HCEC 1CT (cell line): Measurements from ENCODE around the gene PVR.
"Not testable (repeated sequence)": the region's sequence is repeated elsewhere in the genome, so short reads cannot be mapped to it uniquely, and the experiment has no call there.

Experiments
- DNase-seq: peaks from one replicate; pipeline ENCODE4 v3.0.0-alpha.2; 2017

The PVR gene

GRCh38 chr19:44677019-44677811 is 33.5 kb downstream of the PVR start:
- DNase-seq, result peak; percentile 38

DNA sequence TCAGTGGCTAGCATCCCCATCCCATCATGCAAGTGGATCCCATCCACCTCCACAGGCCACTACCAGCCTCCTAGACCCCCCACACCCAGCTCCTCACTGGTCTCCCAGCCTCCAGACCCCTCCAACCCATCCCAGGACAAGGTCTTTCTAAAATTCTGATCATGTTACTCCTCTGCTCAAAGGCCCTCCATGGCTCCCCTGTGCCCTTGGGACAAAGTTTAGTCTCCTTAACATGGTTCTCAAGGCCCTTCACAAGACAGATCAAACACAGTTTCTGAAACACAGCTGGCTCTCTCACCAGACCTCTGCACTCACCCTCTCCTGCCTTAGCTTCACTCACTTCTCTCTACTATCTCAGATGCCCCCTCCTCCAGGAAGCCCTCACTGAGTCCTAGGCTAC is 36.8 kb downstream of the PVR start:
- no peak for DNase-seq

DNA sequence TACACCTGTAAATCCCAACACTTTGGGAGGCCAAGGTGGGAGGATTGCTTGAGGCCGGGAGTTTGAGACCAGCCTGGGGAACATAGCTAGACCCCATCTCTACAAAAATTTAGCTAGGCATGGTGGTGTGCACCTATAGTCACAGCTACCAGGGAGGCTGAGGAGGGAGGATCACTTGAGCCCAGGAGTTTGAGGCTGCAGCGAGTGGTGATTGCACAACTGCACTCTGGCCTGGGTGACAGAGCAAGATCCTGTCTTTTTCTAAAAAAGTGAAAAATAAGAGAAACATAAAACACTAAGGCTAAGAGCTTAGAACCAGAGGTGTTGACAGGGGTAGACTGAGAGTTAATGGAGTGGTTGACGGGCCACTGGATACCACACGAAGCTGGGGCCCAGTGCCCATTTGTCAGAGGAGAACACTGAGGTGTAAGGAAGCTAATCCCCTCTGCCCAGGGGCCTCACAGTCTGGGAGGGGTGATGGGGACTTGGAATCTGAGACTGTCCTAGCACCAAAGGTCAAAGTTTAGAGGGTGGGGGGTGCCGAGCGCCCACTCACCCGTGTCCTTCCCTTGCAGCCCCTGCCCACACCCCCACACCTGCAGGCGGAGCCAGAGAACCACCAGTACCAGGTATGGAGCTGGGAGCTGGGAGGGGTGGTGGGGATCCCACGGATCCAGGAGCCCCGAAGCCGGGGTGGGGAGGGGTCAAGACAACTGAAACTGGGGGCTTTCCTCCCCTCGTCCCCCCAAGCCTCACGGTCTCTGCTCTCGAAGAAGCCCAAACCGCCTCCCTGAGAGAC is 38.5 kb downstream of the PVR start:
- DNase-seq, result no peak

GRCh38 chr19:44682807-44683206 is 39.1 kb downstream of the PVR start:
- DNase-seq, result no peak

DNA sequence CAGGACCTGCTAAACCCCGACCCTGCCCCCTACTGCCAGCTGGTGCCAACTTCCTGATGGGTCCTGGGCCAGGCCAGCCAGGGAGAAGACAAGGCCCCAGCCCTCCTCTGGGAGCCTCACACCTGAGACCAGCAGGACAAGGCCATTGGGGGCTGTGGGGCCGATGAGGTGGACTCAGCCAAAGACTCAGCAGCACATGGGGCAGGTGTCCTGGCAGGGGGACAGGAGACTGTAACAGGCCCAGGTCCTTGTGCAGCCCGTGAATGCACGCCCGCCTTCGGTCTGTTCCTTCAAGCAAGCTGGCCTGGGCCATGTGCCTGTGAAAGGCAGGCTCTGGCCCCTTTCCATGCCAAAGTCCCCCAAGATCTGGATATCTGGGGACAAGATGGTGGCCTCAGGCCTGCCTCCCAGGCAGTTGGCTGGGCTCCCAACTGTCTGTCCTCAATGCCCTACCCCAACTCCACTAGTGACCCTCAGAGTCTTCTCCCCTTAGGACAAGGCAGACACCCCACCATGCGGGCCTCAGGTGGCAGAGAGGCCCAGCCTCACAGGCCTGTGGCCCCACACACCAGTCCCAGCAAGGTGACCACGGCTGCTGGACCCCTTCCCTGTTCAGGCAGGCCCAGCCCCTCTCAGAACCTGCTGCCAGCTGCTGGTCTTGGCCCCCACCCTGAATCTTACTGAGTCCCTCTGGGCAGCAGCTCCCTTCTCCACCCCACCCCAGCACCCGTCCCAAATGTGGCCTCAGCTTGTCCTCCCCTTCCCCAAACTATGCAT is 39.9 kb downstream of the PVR start:
- DNase-seq, result no peak

DNA sequence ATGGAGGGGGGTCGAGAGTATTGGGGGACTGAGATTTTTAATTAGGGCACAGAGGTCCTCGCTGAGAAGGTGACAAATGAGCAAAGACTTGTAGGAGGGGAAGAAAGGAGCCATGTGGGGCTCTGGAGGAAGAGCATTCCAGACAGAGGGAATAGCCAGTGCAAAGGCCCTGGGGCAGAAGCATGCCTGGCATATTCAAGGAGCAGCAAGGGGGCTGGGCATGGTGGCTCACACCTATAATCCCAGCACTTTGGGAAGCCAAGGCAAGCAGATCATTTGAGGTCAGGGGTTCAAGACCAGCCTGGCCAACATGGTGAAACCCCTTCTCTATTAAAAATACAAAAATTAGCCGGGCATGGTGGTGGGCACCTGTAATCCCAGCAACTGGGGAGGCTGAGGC is 40.7 kb downstream of the PVR start:
- DNase-seq, result not testable (repeated sequence)

DNA sequence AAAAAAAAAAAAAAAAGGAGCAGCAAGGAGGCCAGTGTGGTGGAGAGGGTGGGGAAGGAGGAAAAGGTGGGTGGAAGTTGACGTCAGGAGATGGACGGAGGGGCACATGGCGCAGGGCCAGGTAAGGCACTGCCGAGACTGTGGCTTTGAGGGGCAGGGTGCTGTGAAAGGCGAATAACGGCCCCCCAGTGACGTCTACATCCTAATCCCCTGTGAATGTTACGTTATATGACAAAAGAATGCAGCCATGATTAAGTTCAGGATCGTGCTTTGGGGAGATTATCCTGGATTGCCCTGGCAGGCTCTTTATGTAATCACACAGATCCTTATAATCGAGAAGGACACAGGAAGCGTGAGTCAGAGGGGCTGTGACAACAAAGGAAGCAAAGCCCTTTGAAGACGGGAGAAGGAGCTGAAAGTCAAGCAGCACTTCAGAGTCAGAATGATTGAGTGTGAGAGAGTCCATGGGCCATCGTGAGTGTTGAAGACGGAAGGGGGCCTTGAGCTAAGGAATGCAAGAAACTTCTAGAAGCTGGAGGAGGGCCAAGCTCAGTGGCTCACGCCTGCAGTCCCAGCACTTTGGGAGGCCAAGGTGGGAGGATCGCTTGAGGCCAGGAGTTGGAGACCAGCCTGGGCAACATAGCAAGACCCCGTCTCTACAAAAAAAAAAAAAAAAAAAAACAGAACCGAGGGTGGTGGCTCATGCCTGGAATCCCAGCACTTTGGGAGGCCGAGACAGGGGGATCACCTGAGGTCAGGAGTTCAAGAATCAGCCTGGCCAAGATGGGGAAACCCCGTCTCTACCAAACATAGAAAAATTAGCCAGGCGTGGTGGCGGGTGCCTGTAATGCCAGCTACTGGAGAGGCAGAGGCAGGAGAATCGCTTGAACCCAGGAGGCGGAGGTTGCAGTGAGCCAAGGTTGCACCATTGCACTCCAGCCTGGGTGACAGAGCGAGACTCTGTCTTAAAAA is 41.5 kb downstream of the PVR start:
- peak; percentile 95 for DNase-seq

DNA sequence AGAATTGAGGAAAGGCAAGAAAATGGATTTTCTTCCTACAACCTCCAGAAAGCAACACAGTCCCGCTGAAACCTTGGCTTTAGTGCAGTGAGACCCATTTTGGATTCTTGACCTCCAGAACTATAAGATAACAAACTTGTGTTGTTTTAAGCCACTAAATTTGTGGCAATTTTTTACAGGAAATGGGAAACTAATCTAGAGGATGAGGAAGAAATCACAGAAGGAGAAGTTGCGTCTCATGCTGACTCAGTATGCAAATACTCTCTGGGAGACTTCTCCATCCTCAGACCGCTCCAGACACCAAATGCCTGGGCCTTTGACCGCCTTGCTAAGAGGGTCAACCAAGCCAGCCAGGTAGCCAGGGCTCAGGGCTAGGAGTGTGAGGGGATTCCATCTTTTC is 42.2 kb downstream of the PVR start:
- DNase-seq, result peak; percentile 48

DNA sequence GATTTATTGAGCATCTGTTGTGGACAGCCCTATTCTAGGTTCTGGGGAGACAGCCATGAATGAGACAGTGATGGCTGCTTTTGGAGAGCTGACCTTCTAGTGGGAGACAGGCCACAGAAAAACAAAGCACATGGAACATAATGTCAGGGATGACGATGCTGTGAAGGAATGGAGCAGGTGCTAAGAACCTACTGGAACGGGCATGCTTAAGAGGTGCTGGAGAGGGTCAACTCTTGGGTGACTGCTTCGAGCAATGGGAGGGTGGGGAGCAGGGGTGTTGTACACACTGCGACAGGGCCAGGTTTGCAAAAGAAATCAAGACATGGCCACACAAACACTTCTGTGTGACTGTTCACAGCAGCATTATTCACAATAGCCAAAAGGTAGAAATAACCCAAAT is 43.2 kb downstream of the PVR start:
- no peak for DNase-seq

DNA sequence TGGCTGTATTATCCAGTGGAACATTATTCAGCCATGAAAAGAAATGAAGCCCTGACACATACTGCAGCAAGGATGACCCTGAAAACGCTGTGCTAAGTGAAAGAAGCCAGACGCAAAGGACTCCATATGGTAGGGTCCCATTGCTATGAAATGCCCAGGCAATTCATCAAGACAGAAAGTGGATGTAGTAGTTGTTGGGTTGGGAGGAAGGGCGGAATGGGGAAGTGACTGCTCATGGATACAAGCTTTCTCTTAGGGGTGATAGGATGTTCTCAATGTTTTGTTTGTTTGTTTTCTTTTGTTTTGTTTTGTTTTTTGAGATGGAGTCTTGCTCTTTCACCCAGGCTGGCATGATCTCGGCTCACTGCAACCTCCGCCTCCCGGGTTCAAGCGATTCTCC is 44.2 kb downstream of the PVR start:
- DNase-seq, result no peak

DNA sequence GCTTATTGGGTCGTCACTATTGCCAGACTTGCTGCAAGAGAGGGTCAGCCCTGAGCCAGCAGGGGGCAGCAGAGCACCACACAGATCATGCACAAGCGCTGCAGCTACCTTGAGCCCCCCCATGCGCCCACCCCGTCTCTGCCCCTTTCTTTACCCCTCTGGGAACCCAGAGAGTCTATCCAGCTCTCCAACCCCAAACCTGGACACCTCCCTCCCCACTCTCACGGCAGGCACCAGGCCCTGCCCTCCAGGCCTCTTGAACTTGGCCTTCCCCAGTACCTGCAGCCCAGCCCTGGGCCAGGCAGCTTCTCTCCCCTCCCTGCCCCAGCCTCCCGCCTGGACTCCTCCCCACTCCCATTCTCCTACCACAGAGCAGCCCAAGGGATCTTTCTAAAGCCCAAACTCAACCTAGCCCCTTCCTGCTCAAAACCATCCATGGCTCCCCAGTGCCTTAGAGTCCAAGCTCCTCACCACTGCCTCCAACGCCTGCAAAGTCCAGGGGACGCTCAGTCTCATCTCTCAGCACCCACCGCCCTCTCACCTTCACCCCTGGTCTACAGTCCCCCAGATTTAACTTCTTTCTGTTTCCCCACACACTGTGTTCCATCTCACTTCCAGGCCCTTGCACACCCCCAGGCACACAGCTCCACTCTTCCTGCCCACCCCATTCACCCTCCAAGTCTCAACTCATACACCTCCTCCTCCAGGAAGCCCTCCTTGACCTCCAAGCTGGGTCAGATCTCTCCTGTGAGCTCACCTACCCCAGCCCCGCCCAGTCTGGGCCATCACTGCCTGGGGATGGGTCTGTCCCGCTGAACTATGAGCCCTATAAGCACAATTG is 45.8 kb downstream of the PVR start:
- DNase-seq, result peak; percentile 39

- no peak for DNase-seq
Measured at GRCh38 chr19:44690131-44690440, 46.4 kb downstream of the PVR start.

GRCh38 chr19:44692379-44692721 is 48.6 kb downstream of the PVR start:
- DNase-seq, result no peak

DNA sequence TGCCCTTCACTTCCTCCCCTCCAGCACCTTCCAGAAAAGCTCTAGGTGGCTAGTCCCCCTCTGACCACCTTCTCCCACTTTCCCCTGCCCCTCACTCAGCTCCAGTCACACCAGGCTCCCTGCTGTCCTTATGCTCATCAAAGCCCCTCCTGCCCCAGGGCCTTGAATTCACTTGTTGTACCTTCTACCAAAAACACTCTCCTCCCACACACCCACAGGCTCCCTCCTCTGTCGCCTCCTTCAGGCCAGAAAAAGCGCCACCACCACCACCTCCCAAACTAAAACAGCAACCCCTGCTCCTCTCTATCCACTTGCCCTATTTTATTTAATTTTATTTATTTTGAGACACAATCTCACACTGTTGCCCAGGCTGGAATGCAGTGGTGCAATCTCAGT is 50.5 kb downstream of the PVR start:
- no peak for DNase-seq

GRCh38 chr19:44696939-44697669 is 53.4 kb downstream of the PVR start:
- DNase-seq, result no peak

GRCh38 chr19:44697670-44698034 is 53.9 kb downstream of the PVR start:
- no peak for DNase-seq

GRCh38 chr19:44698492-44699201 is 54.9 kb downstream of the PVR start, which contains the start of gene CEACAM16:
Gene CEACAM16, plus strand, starts transcription at chr19:44699151. Its CDS starts 2,306 bp downstream, at chr19:44701457.
- no peak for DNase-seq

GRCh38 chr19:44700547-44700946 is 56.8 kb downstream of the PVR start:
- no peak for DNase-seq

DNA sequence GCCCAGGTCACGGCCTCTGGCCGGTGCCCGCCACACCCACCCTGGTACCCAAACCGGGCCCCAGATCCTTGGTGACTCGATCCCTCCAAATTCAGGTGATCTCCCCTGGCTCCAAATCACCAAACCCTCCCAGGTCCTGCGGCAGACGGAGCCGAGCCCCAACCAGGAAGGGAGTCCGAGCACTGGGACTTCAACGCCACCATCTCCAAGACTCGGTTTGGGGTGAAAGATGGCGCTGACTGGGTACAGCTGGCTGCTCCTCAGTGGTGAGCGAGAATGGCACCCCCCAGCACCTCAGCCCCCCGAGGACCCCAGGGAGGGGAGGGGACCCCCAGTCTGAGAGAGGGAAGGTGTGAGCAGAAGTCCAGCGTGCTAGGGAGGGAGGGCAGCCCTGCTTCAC is 57.5 kb downstream of the PVR start:
- no peak for DNase-seq

DNA sequence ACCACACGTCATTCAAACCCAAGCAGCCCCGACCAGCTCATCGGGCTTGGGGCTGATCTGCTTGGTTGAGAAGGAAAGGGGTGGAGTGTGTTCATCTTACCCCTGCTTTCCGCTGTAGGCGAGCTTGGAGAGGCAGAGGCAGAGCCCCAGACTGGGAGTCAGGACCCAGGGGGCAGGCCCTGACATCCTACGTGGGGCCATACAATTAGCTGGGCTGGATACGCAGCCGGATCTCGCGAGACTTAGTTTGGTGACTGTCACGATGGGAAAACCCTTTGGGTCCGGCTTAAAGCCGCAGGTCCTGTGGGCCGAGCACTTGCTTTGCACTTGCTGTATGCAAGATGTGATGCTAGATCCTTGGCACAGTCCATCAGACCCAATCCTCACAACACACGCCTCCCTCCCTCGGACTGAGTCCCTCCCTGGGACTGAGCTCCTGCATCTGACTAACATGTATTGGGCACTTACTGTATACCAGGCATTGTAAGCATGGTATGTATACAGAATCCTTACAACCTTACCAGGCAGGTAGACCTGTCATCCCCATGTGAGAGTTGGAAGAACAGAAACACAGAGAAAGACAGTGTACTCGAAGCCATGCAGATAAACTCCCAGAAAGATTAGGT is 59.0 kb downstream of the PVR start:
- DNase-seq, result no peak
